ACC112 (cell line): ENCODE measurements around the gene KRTAP4-5.
"Not testable (repeated sequence)": the region's sequence is repeated elsewhere in the genome, so short reads cannot be mapped to it uniquely, and the experiment has no call there.

ENCODE experiments used
- H2AFZ ChIP-seq: fragments of 200-600 bp; sonication (generic); one replicate; pipeline ENCODE4 v1.6.0; 2017; ENCODE audit warnings: antibody characterized with exemption, low read length; ENCODE audit not compliant: unreplicated experiment
- H3K27ac ChIP-seq: fragments of 200-600 bp; sonication (generic); 2 replicates; pipeline ENCODE4 v1.5.1; 2014; ENCODE audit warnings: low read depth, mild to moderate bottlenecking, antibody characterized with exemption, low read length, moderate library complexity
- H3K27me3 ChIP-seq: fragments of 200-600 bp; sonication (generic); 2 replicates; pipeline ENCODE4 v1.6.1; 2014; ENCODE audit warnings: mild to moderate bottlenecking, antibody characterized with exemption, low read length, moderate library complexity, mixed read lengths; ENCODE audit not compliant: insufficient read depth
- H3K36me3 ChIP-seq: fragments of 200-600 bp; sonication (generic); 2 replicates; pipeline ENCODE4 v1.6.1; 2016; ENCODE audit warnings: mild to moderate bottlenecking, antibody characterized with exemption, low read length, moderate library complexity, mixed read lengths; ENCODE audit not compliant: insufficient read depth
- H3K4me1 ChIP-seq: fragments of 200-600 bp; sonication (generic); one replicate; pipeline ENCODE4 v1.6.1; 2016; ENCODE audit warnings: low read length, mixed read lengths; ENCODE audit not compliant: insufficient read depth, unreplicated experiment, control insufficient read depth
- H3K4me3 ChIP-seq: fragments of 200-600 bp; sonication (generic); 2 replicates; pipeline ENCODE4 v1.5.1; 2014; ENCODE audit warnings: mild to moderate bottlenecking, low read depth, low read length
- H3K79me2 ChIP-seq: fragments of 200-600 bp; sonication (generic); one replicate; pipeline ENCODE4 v1.6.0; 2016; ENCODE audit warnings: low read length; ENCODE audit not compliant: control insufficient read depth, unreplicated experiment, insufficient read depth

KRTAP4-5 gene

DNA sequence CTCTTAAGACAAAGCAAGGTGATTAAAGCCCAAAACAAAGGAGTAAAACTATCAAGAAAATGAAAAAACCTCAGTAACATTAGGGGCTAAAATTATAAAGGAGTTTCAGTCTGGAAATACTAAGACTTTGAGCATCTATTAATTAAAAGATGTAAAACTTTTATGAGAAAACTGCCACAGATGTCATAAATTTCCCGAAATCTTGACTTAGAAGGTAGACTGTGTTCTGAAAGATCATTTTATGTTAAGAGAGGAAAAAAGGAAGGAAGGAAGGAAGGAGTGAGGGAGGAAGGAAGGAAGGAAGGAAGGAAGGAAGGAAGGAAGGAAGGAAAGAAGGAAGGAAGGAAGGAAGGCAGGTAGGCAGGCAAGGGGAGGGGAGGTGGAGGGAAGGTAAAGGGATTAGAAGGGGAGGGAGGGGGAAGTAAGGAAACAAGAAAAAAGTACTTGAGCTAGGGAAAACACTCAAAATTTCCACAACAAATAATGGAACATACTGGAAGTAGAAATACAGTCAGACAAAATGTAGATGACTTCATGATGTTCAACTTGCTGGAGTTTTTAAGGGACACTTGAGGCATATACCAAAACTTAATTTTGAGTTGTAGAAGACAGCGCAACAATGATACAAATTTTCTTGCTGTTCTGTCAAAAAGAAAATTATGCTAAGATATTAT is 2.0 kb downstream of the KRTAP4-5 start:
- no peak overlapping the region for H3K4me3 ChIP-seq
- no peaks in the 10 kb centered on the region for H3K27me3 ChIP-seq
- no peak overlapping the region for H2AFZ ChIP-seq
- no peaks in the 10 kb centered on the region for H3K79me2 ChIP-seq
- H3K36me3 ChIP-seq: no peaks in the 10 kb centered on the region
- no peaks in the 10 kb centered on the region for H3K4me1 ChIP-seq
- H3K27ac ChIP-seq: no peak overlapping the region

- H3K36me3 ChIP-seq: no peaks in the 10 kb centered on the region
- H3K27ac ChIP-seq: no peak overlapping the region
- H3K4me3 ChIP-seq: no peak overlapping the region
- H3K4me1 ChIP-seq: no peaks in the 10 kb centered on the region
- H3K27me3 ChIP-seq: no peaks in the 10 kb centered on the region
- H2AFZ ChIP-seq: no peak overlapping the region
- H3K79me2 ChIP-seq: no peaks in the 10 kb centered on the region
Observed at GRCh38 chr17:41145261-41145660, 4.4 kb downstream of the KRTAP4-5 start.

DNA sequence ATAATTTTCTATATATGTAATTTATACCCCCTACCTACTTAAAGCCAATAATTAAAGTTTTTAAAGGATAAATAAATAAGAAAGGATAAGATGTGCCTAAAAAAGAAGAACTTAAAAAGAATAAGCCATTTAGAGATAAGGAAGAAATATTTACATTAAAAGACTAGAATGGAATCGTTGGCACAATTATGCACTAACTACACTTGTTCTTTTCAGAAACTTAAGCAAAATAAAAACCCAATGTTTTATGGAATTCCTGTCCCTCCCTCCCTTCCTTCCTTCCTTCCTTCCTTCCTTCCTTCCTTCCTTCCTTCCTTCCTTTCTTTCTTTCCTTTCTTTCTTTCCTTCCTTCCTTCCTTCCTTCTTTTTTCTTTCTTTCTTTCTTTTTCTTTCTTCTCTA is 4.8 kb downstream of the KRTAP4-5 start:
- no peak overlapping the region for H3K4me3 ChIP-seq
- no peaks in the 10 kb centered on the region for H3K27me3 ChIP-seq
- no peak overlapping the region for H2AFZ ChIP-seq
- H3K79me2 ChIP-seq: no peaks in the 10 kb centered on the region
- no peak overlapping the region for H3K27ac ChIP-seq
- no peaks in the 10 kb centered on the region for H3K36me3 ChIP-seq
- no peaks in the 10 kb centered on the region for H3K4me1 ChIP-seq

DNA sequence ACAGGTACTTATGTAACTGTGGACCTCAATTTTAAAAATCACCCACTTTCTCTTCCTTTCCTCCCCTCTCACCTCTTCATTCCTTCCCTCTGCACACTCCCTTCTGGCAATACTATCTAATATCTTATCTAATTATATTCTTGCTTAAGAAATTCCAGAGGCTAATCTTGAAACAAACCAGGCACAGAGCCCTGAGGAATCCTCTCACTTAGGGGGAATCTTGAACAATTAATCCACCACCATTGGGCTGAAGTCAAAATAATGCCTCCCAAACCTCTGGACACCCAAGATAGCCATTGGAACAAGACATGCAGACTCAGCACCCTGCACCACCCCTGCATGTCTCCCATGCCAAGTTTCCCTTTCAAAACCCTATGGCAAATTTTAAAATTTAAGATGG is 8.3 kb downstream of the KRTAP4-5 start:
- peak overlapping the region; percentile 23 for H3K27ac ChIP-seq
- no peak overlapping the region for H2AFZ ChIP-seq
- no peaks in the 10 kb centered on the region for H3K79me2 ChIP-seq
- no peaks in the 10 kb centered on the region for H3K4me1 ChIP-seq
- no peaks in the 10 kb centered on the region for H3K27me3 ChIP-seq
- H3K36me3 ChIP-seq: no peaks in the 10 kb centered on the region
- H3K4me3 ChIP-seq: no peak overlapping the region

DNA sequence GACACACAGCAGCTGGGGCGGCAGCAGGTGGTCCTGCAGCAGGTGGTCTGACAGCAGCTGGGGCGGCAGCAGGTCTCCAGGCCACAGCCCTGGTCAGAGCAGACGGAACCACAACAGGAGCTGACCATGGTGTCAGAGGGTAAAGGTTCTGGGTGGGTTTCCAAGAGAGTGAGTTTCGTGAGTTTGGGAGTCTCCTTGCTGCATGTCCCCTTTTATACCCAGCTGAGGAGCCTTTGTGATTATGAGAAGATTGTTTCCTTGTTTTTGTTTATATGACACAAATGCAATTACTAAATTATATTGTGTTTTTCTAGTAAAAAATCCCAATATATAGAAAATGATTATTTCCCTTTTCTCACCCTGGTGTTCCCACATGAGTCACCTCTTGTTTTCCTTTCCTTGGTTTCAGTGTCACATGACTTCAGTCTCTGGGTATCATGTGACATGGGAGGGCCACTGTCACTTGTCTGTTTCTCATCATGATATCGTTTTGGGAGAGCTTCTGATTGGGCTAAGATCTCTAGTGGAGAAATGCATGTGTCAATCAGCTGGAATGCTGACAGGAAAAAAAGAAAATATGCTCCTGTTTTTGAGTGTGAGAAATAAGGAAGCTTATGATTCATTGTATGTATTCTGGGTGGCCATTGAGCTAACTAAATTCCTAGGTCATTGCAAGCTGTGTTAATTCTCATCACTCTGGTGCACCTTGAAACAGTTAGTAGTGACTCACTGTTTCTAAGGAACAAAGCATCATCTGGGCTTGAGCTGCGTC is 9.1 kb downstream of the KRTAP4-5 start, which contains the start of gene KRTAP4-6:
KRTAP4-6 (minus strand) TSS at position 185 of the 772 bp plus-strand sequence; CDS start at position 128, 57 bp downstream.
- Histone ChIP-seq H3K4me3 (no peak within 1 kb of the TSS), H3K79me2 (no peaks in the 10 kb centered on the region), H3K27me3 (no peaks in the 10 kb centered on the region), H3K27ac (peak within 1 kb of the TSS; percentile 23), H3K36me3 (no peaks in the 10 kb centered on the region), H3K4me1 (no peaks in the 10 kb centered on the region), H2AFZ (no peak within 1 kb of the TSS)

GRCh38 chr17:41139865-41140264 is 9.8 kb downstream of the KRTAP4-5 start:
- not testable (repeated sequence) for H3K4me1 ChIP-seq, H3K27ac ChIP-seq

GRCh38 chr17:41133880-41134735 is 15.5 kb downstream of the KRTAP4-5 start:
- Histone ChIP-seq H3K79me2 (no peaks in the 10 kb centered on the region), H3K4me3 (no peak overlapping the region), H3K27me3 (no peaks in the 10 kb centered on the region), H2AFZ (peak overlapping the region; percentile 54), H3K36me3 (no peaks in the 10 kb centered on the region), H3K4me1 (peaks cover 16% of the 10 kb centered on the region), H3K27ac (no peak overlapping the region)

More at GRCh38 chr17:41139865-41140264, 9.8 kb downstream of the KRTAP4-5 start:
- not testable (repeated sequence) for H2AFZ ChIP-seq, H3K27me3 ChIP-seq, H3K79me2 ChIP-seq, H3K36me3 ChIP-seq, H3K4me3 ChIP-seq

DNA sequence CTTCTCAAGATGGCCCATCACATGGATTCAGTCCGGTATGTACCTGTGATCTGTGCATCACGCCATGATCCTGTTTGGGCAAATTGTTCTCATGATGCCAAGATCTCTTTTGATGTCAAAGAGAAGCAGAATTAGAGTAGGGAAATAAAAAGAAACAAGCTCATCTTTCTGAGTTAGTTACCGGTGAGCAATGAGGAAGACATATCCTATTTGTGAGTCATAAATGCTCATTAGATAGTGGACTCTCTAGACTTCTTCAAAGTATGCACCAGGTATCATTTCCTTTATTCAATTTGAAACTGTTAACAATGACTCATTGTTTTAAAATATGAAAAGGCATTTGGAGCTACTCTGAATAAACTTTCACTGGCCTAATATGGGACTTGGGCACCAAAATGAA is 17.6 kb downstream of the KRTAP4-5 start:
- Histone ChIP-seq H3K36me3 (no peaks in the 10 kb centered on the region), H3K79me2 (no peaks in the 10 kb centered on the region), H3K27ac (peak overlapping the region; percentile 32), H2AFZ (no peak overlapping the region), H3K4me3 (peak overlapping the region; percentile 21; the same call in 1 of the 2 replicates), H3K27me3 (no peaks in the 10 kb centered on the region), H3K4me1 (peaks cover 16% of the 10 kb centered on the region)

- Histone ChIP-seq H3K27me3 (no peaks in the 10 kb centered on the region), H3K4me1 (peaks cover 12% of the 10 kb centered on the region), H3K36me3 (no peaks in the 10 kb centered on the region), H3K27ac (no peak overlapping the region), H3K79me2 (no peaks in the 10 kb centered on the region), H2AFZ (no peak overlapping the region), H3K4me3 (no peak overlapping the region)
Observed at GRCh38 chr17:41127371-41127770, 22.3 kb downstream of the KRTAP4-5 start.

DNA sequence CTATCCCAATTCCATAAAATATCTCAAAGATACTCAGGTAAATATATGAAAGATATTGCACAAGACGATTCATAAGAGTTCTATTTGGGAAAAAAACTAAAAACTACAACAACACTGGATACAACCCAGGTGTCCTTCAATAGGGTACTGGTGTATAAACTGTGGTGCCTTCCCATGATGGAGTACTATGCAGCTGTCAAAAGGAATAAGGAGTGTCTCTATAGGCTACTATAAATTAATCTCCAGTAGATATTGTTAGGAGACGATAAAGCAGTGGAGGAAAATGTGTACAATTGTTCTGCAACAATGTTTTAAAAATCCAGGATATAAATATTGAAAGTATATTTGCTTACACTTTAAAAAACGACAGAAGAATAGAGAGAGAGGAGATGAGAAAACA is 23.2 kb downstream of the KRTAP4-5 start:
- H2AFZ ChIP-seq: no peak overlapping the region
- no peak overlapping the region for H3K27ac ChIP-seq
- H3K36me3 ChIP-seq: no peaks in the 10 kb centered on the region
- H3K27me3 ChIP-seq: no peaks in the 10 kb centered on the region
- H3K79me2 ChIP-seq: no peaks in the 10 kb centered on the region
- H3K4me3 ChIP-seq: no peak overlapping the region
- peaks cover 2% of the 10 kb centered on the region for H3K4me1 ChIP-seq
